Mucosa of gallbladder (tissue), 1 donor: ENCODE data around the gene C3orf20. TPM values are rescaled to one million over a fixed set of nuclear protein-coding genes. Genes with fewer than 3 reads are reported as not detected.
"Not testable (repeated sequence)": the region's sequence is repeated elsewhere in the genome, so short reads cannot be mapped to it uniquely, and the experiment has no call there.

ENCODE experiments used
- DNase-seq: peaks from one replicate; pipeline ENCODE4 v3.0.0-alpha.2; 2020; ENCODE audit warnings: low spot score
- total RNA-seq: library from RNA; stranded (reverse); gene quantifications from one replicate; pipeline ENCODE4 v1.2.1, GENCODE V29; 2021
- donor health status: DM: no; HTN: no; CAD: no.

Gene C3orf20
- total RNA-seq, 1 donor from 2014 or later: not detected

- DNase-seq: no peak
These were observed 121.6 kb downstream of the C3orf20 start for GRCh38 chr3:14796403-14797077.

GRCh38 chr3:14797731-14798130 is 122.8 kb downstream of the C3orf20 start:
- DNase-seq: no peak

GRCh38 chr3:14798231-14798630 is 123.3 kb downstream of the C3orf20 start:
- no peak for DNase-seq

- DNase-seq: no peak
These were observed 124.2 kb downstream of the C3orf20 start for GRCh38 chr3:14799146-14799545.

- no peak for DNase-seq
These were observed 126.1 kb downstream of the C3orf20 start for GRCh38 chr3:14801031-14801430.

- DNase-seq: no peak
These were observed 126.9 kb downstream of the C3orf20 start for GRCh38 chr3:14801668-14802380.

GRCh38 chr3:14802381-14802731 is 127.4 kb downstream of the C3orf20 start:
- no peak for DNase-seq

- DNase-seq: peak; percentile 88
These were observed 128.4 kb downstream of the C3orf20 start for GRCh38 chr3:14803101-14803980.

- no peak for DNase-seq
These were observed 129.3 kb downstream of the C3orf20 start for GRCh38 chr3:14803981-14804834.

GRCh38 chr3:14804835-14805780 is 130.2 kb downstream of the C3orf20 start:
- no peak for DNase-seq

- DNase-seq: no peak
These were observed 131.1 kb downstream of the C3orf20 start for GRCh38 chr3:14805961-14806537.

- no peak for DNase-seq
These were observed 131.8 kb downstream of the C3orf20 start for GRCh38 chr3:14806641-14807263.

GRCh38 chr3:14808025-14808424 is 133.1 kb downstream of the C3orf20 start:
- no peak for DNase-seq

GRCh38 chr3:14808502-14809266 is 133.7 kb downstream of the C3orf20 start:
- DNase-seq: no peak

GRCh38 chr3:14809611-14810010 is 134.7 kb downstream of the C3orf20 start:
- DNase-seq: not testable (repeated sequence)

- no peak for DNase-seq
These were observed 135.3 kb downstream of the C3orf20 start for GRCh38 chr3:14810070-14810791.

- DNase-seq: no peak
These were observed 136.1 kb downstream of the C3orf20 start for GRCh38 chr3:14810801-14811661.
